ENCODE data around the gene CSRNP3. TPM values are rescaled to one million over a fixed set of nuclear protein-coding genes. Genes with fewer than 3 reads are reported as not detected.
"Not testable (repeated sequence)": the region's sequence is repeated elsewhere in the genome, so short reads cannot be mapped to it uniquely, and the experiment has no call there.

CSRNP3 gene
- total RNA-seq, 3 donors from 2014 or later (not counting 1 experiment from before 2014, with no cell fraction given), result not detected

GRCh38 chr2:165587335-165587938 is 117.9 kb downstream of the CSRNP3 start:
- 75% methylated on average over 3 of the region's 4 CpGs for WGBS (ENCODE audit: insufficient coverage)
- no peak overlapping the region for H3K4me3 Mint-ChIP-seq
- no peaks in the 10 kb centered on the region for H3K27me3 ChIP-seq (ENCODE audit: control insufficient read depth, insufficient read depth, low read length)
- H3K36me3 ChIP-seq (ENCODE audit: control insufficient read depth, insufficient read depth, low read length), result no peaks in the 10 kb centered on the region
- H3K27ac ChIP-seq (ENCODE audit: low read length), result no peak overlapping the region
- ATAC-seq (no peak), DNase-seq (no peak)
- no peaks in the 10 kb centered on the region for H3K4me1 Mint-ChIP-seq
- peaks cover 3% of the 10 kb centered on the region for H3K9me3 ChIP-seq (ENCODE audit: control insufficient read depth, insufficient read depth, low read length)
- H3K27me3 Mint-ChIP-seq (ENCODE audit: low read depth in 2 of 2), result peaks cover 3 to 6% of the 10 kb centered on the region in 2 donors
- no peaks in the 10 kb centered on the region for H3K36me3 Mint-ChIP-seq
- no peaks in the 10 kb centered on the region for H3K4me1 ChIP-seq (ENCODE audit: control insufficient read depth, insufficient read depth, low read length)
- no peaks in the 10 kb centered on the region for H3K9me3 Mint-ChIP-seq
- no peak for TF ChIP-seq CTCF (IDR thresholded peaks at IDR 0.05)
- no peak overlapping the region for H3K4me3 ChIP-seq (ENCODE audit: low read length)
- intact Hi-C loops (cut with micrococcal nuclease), result no loop called here
- H3K27ac Mint-ChIP-seq, result no peak overlapping the region

GRCh38 chr2:165590999-165591398 is 121.5 kb downstream of the CSRNP3 start:
- intact Hi-C loops (cut with micrococcal nuclease); H3K4me3 ChIP-seq (ENCODE audit: low read length); DNase-seq; H3K36me3 ChIP-seq (ENCODE audit: control insufficient read depth, insufficient read depth, low read length); H3K9me3 Mint-ChIP-seq; H3K27me3 ChIP-seq (ENCODE audit: control insufficient read depth, insufficient read depth, low read length); H3K27ac Mint-ChIP-seq; H3K27me3 Mint-ChIP-seq (ENCODE audit: low read depth in 2 of 2); H3K36me3 Mint-ChIP-seq; H3K4me1 Mint-ChIP-seq; H3K4me1 ChIP-seq (ENCODE audit: control insufficient read depth, insufficient read depth, low read length); H3K27ac ChIP-seq (ENCODE audit: low read length); H3K9me3 ChIP-seq (ENCODE audit: control insufficient read depth, insufficient read depth, low read length); H3K4me3 Mint-ChIP-seq; ATAC-seq: not testable (repeated sequence)

GRCh38 chr2:165593081-165593480 is 123.6 kb downstream of the CSRNP3 start:
- ATAC-seq (no peak), DNase-seq (no peak)
- no peak for TF ChIP-seq CTCF (IDR thresholded peaks at IDR 0.05)
- no peak overlapping the region for H3K27ac Mint-ChIP-seq
- H3K36me3 Mint-ChIP-seq, result no peaks in the 10 kb centered on the region
- Histone ChIP-seq H3K36me3 (ENCODE audit: control insufficient read depth, insufficient read depth, low read length) (no peaks in the 10 kb centered on the region), H3K27ac (ENCODE audit: low read length) (no peak overlapping the region), H3K4me1 (ENCODE audit: control insufficient read depth, insufficient read depth, low read length) (no peaks in the 10 kb centered on the region), H3K27me3 (ENCODE audit: control insufficient read depth, insufficient read depth, low read length) (no peaks in the 10 kb centered on the region), H3K4me3 (ENCODE audit: low read length) (no peak overlapping the region), H3K9me3 (ENCODE audit: control insufficient read depth, insufficient read depth, low read length) (peaks cover 3% of the 10 kb centered on the region)
- H3K4me3 Mint-ChIP-seq, result no peak overlapping the region
- H3K9me3 Mint-ChIP-seq, result no peaks in the 10 kb centered on the region
- 100% methylated on average over 3 of the region's 3 CpGs for WGBS (ENCODE audit: insufficient coverage)
- intact Hi-C loops (cut with micrococcal nuclease), result no loop called here
- peaks cover 0 to 6% of the 10 kb centered on the region in 2 donors for H3K27me3 Mint-ChIP-seq (ENCODE audit: low read depth in 2 of 2)
- no peaks in the 10 kb centered on the region for H3K4me1 Mint-ChIP-seq

- 73% methylated on average over 1 of the region's 1 CpG for WGBS (ENCODE audit: insufficient coverage)
- peaks cover 3% of the 10 kb centered on the region for H3K9me3 ChIP-seq (ENCODE audit: control insufficient read depth, insufficient read depth, low read length)
- peaks cover 2 to 7% of the 10 kb centered on the region in 2 donors for H3K27me3 Mint-ChIP-seq (ENCODE audit: low read depth in 2 of 2)
- no peaks in the 10 kb centered on the region for H3K4me1 ChIP-seq (ENCODE audit: control insufficient read depth, insufficient read depth, low read length)
- H3K36me3 ChIP-seq (ENCODE audit: control insufficient read depth, insufficient read depth, low read length), result no peaks in the 10 kb centered on the region
- no peak for DNase-seq
- ATAC-seq, result no peak
- no peak overlapping the region for H3K27ac Mint-ChIP-seq
- intact Hi-C loops (cut with micrococcal nuclease), result no loop called here
- H3K27me3 ChIP-seq (ENCODE audit: control insufficient read depth, insufficient read depth, low read length), result no peaks in the 10 kb centered on the region
- no peak overlapping the region for H3K4me3 ChIP-seq (ENCODE audit: low read length)
- no peak overlapping the region for H3K27ac ChIP-seq (ENCODE audit: low read length)
- no peaks in the 10 kb centered on the region for H3K4me1 Mint-ChIP-seq
- TF ChIP-seq CTCF (IDR thresholded peaks at IDR 0.05), result no peak
- no peaks in the 10 kb centered on the region for H3K9me3 Mint-ChIP-seq
- H3K36me3 Mint-ChIP-seq, result no peaks in the 10 kb centered on the region
- H3K4me3 Mint-ChIP-seq, result no peak overlapping the region
Observed at GRCh38 chr2:165594231-165594934, 124.9 kb downstream of the CSRNP3 start.
